Measurements from ENCODE around the gene CHD9.
"Not testable (repeated sequence)": the region's sequence is repeated elsewhere in the genome, so short reads cannot be mapped to it uniquely, and the experiment has no call there.

The CHD9 gene

GRCh38 chr16:53261276-53261675 is 206.5 kb downstream of the CHD9 start:
- in situ Hi-C loops (cut with MboI; ENCODE audit: low sequenced_read_pairs): no loop called here

GRCh38 chr16:53262645-53263044 is 207.9 kb downstream of the CHD9 start:
- in situ Hi-C loops (cut with MboI; ENCODE audit: low sequenced_read_pairs): no loop called here

GRCh38 chr16:53266156-53266555 is 211.4 kb downstream of the CHD9 start:
- in situ Hi-C loops (cut with MboI; ENCODE audit: low sequenced_read_pairs): no loop called here

- in situ Hi-C loops (cut with MboI; ENCODE audit: low sequenced_read_pairs): not testable (repeated sequence)
Measured at GRCh38 chr16:53278498-53278897, 223.7 kb downstream of the CHD9 start.

GRCh38 chr16:53281280-53281679 is 226.5 kb downstream of the CHD9 start:
- in situ Hi-C loops (cut with MboI; ENCODE audit: low sequenced_read_pairs): no loop called here

GRCh38 chr16:53281859-53282258 is 227.1 kb downstream of the CHD9 start:
- in situ Hi-C loops (cut with MboI; ENCODE audit: low sequenced_read_pairs): no loop called here

GRCh38 chr16:53282328-53282727 is 227.5 kb downstream of the CHD9 start:
- in situ Hi-C loops (cut with MboI; ENCODE audit: low sequenced_read_pairs): no loop called here

- in situ Hi-C loops (cut with MboI; ENCODE audit: low sequenced_read_pairs): no loop called here
Measured at GRCh38 chr16:53282975-53283946, 228.5 kb downstream of the CHD9 start.

- in situ Hi-C loops (cut with MboI; ENCODE audit: low sequenced_read_pairs): no loop called here
Measured at GRCh38 chr16:53285236-53285635, 230.4 kb downstream of the CHD9 start.

GRCh38 chr16:53290520-53290919 is 235.7 kb downstream of the CHD9 start:
- in situ Hi-C loops (cut with MboI; ENCODE audit: low sequenced_read_pairs): no loop called here

GRCh38 chr16:53291757-53292392 is 237.1 kb downstream of the CHD9 start:
- in situ Hi-C loops (cut with MboI; ENCODE audit: low sequenced_read_pairs): no loop called here

- in situ Hi-C loops (cut with MboI; ENCODE audit: low sequenced_read_pairs): no loop called here
Measured at GRCh38 chr16:53297477-53297876, 242.7 kb downstream of the CHD9 start.

- in situ Hi-C loops (cut with MboI; ENCODE audit: low sequenced_read_pairs): no loop called here
Measured at GRCh38 chr16:53304334-53304733, 249.5 kb downstream of the CHD9 start.

GRCh38 chr16:53305743-53306142 is 251.0 kb downstream of the CHD9 start:
- in situ Hi-C loops (cut with MboI; ENCODE audit: low sequenced_read_pairs): no loop called here

- in situ Hi-C loops (cut with MboI; ENCODE audit: low sequenced_read_pairs): no loop called here
Measured at GRCh38 chr16:53309457-53309856, 254.7 kb downstream of the CHD9 start.

- in situ Hi-C loops (cut with MboI; ENCODE audit: low sequenced_read_pairs): no loop called here
Measured at GRCh38 chr16:53320992-53321391, 266.2 kb downstream of the CHD9 start.

GRCh38 chr16:53323924-53324323 is 269.1 kb downstream of the CHD9 start:
- in situ Hi-C loops (cut with MboI; ENCODE audit: low sequenced_read_pairs): no loop called here

- in situ Hi-C loops (cut with MboI; ENCODE audit: low sequenced_read_pairs): not testable (repeated sequence)
Measured at GRCh38 chr16:53330991-53331390, 276.2 kb downstream of the CHD9 start.

GRCh38 chr16:53334581-53334980 is 279.8 kb downstream of the CHD9 start:
- in situ Hi-C loops (cut with MboI; ENCODE audit: low sequenced_read_pairs): no loop called here

- in situ Hi-C loops (cut with MboI; ENCODE audit: low sequenced_read_pairs): no loop called here
Measured at GRCh38 chr16:53337294-53337693, 282.5 kb downstream of the CHD9 start.

GRCh38 chr16:53341792-53342191 is 287.0 kb downstream of the CHD9 start:
- in situ Hi-C loops (cut with MboI; ENCODE audit: low sequenced_read_pairs): no loop called here

- in situ Hi-C loops (cut with MboI; ENCODE audit: low sequenced_read_pairs): no loop called here
Measured at GRCh38 chr16:53355064-53355463, 300.3 kb downstream of the CHD9 start.
